HG03469 (cell line): ENCODE measurements around the gene MT1E.
"Not testable (repeated sequence)": the region's sequence is repeated elsewhere in the genome, so short reads cannot be mapped to it uniquely, and the experiment has no call there.

Source experiments
- ATAC-seq: cut with Tn5 transposase; IDR thresholded peaks from one replicate; pipeline ENCODE4 v1.9.1; 2021; ENCODE audit warnings: mild to moderate bottlenecking, moderate library complexity, moderate number of reproducible peaks; ENCODE audit not compliant: unreplicated experiment

Gene MT1E

GRCh38 chr16:56669005-56669839, 43.6 kb downstream of the MT1E start, which contains the start of gene MT1H:
Gene MT1H, plus strand, starts transcription at chr16:56669814. Its CDS starts 71 bp downstream, at chr16:56669885.
- no peak for ATAC-seq

GRCh38 chr16:56669840-56670619, 44.4 kb downstream of the MT1E start:
- no peak for ATAC-seq

DNA sequence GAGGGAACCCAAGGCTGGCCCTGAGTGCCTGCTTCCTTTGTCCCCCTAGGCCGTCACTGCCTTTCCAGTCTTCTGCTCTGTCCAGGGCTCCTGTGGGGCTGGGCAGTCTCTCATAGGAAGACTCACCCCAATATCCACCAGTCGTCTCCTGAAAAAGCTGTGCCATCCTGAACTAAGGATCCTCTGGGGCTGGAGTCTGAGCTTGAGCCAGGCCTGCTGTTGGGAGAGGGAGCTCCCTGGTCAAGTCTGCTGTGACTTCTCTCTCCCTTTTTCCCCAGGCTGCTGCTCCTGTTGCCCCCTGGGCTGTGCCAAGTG, 45.0 kb downstream of the MT1E start:
- ATAC-seq = no peak

- not testable (repeated sequence) for ATAC-seq
Observed at GRCh38 chr16:56671691-56672090, 46.1 kb downstream of the MT1E start.

GRCh38 chr16:56672171-56672570, 46.6 kb downstream of the MT1E start:
- ATAC-seq = not testable (repeated sequence)

- no peak for ATAC-seq
Observed at GRCh38 chr16:56672761-56673536, 47.4 kb downstream of the MT1E start.

GRCh38 chr16:56673921-56674320, 48.3 kb downstream of the MT1E start:
- ATAC-seq = no peak

- not testable (repeated sequence) for ATAC-seq
Observed at GRCh38 chr16:56674570-56674969, 49.0 kb downstream of the MT1E start.

- ATAC-seq = no peak
Observed at GRCh38 chr16:56675685-56676210, 50.2 kb downstream of the MT1E start.
